HCT116 (cell line): ENCODE results near the gene ULBP2. TPM values are rescaled to one million over a fixed set of nuclear protein-coding genes. Genes with fewer than 3 reads are reported as not detected.

ENCODE experiments used
- ATAC-seq: fragments of 200-7000 bp; cut with Tn5 transposase; 2 replicates; pipeline ENCODE4 v1.9.1; 2020; ENCODE audit warnings: mild to moderate bottlenecking, moderate library complexity
- BruUV-seq: library from RNA; stranded (reverse); fragments of 400-500 nt; replicated peaks from 2 replicates; lab custom pipeline; 2021; lab: Mats Ljungman, UMichigan
- CTCF ChIA-PET: fragments of 300-600 bp; sonication (Branson Sonifier 250); formaldehyde crosslinking; loops from one replicate; lab custom pipeline; 2021; ENCODE audit warnings: antibody characterized with exemption; lab: Charles Lee
- POLR2A ChIA-PET: fragments of 300-600, 350-600 bp; sonication (Branson Sonifier 250); formaldehyde crosslinking; loops from one replicate; lab custom pipeline; 2021; ENCODE audit warnings: antibody characterized with exemption; lab: Charles Lee
- RAD21 ChIA-PET, 2 experiments: fragments of 300-600 bp; sonication (Branson Sonifier 250); formaldehyde crosslinking; loops; one replicate each; lab custom pipeline; 2023; ENCODE audit warnings: low total read pairs in 2 of 2; ENCODE audit not compliant: uncharacterized antibody in 2 of 2, unreplicated experiment in 2 of 2, low non-redundant PET in 1 of 2; lab: Charles Lee
- DNase-seq: peaks from one replicate; pipeline ENCODE4 v3.0.0-alpha.2; 2010; ENCODE audit warnings: low read depth, low spot score
- H2AFZ ChIP-seq: fragments of 200-600 bp; shearing (Covaris generic), sonication (generic); 2 replicates; pipeline ENCODE4 v1.6.1; 2017; ENCODE audit warnings: low read depth, mixed run types, mixed read lengths, antibody characterized with exemption, low read length; ENCODE audit not compliant: poor library complexity, severe bottlenecking
- H3K27ac ChIP-seq: 2 replicates; pipeline ENCODE4 v1.5.1; 2012; ENCODE audit warnings: low read depth, low read length
- H3K27me3 ChIP-seq: fragments of 200-600 bp; sonication (generic); 2 replicates; pipeline ENCODE4 v1.6.1; 2016; ENCODE audit warnings: mixed run types, low read length, mixed read lengths; ENCODE audit not compliant: insufficient read depth
- H3K36me3 ChIP-seq, 2 experiments: fragments of 200-500 bp in 1 of 2; fragments of 200-600 bp in 1 of 2; sonication (Bioruptor generic) in 1 of 2; sonication (generic) in 1 of 2; 2 replicates each; pipeline versions ENCODE4 v1.5.1 to v1.6.1; 2014 to 2016; ENCODE audit warnings: low read length in 2 of 2, inconsistent platforms in 1 of 2, mixed read lengths in 1 of 2, mixed run types in 1 of 2; ENCODE audit not compliant: insufficient read depth in 2 of 2, control insufficient read depth in 1 of 2
- H3K4me1 ChIP-seq, 2 experiments: fragments of 200-600 bp in 1 of 2; sonication (generic) in 1 of 2; 2 replicates each; pipeline versions ENCODE4 v1.5.1 to v1.6.1; 2012 to 2017; ENCODE audit warnings: low read length in 2 of 2, inconsistent platforms in 1 of 2, mild to moderate bottlenecking in 1 of 2, mixed read lengths in 1 of 2, mixed run types in 1 of 2, moderate library complexity in 1 of 2; ENCODE audit not compliant: insufficient read depth in 2 of 2, control insufficient read depth in 1 of 2
- H3K4me2 ChIP-seq: fragments of 200-600 bp; sonication (generic); 2 replicates; pipeline ENCODE4 v1.6.1; 2017; ENCODE audit warnings: mixed run types, low read length, mixed read lengths
- H3K4me3 ChIP-seq, 2 experiments: fragments of 200-600 bp in 1 of 2; sonication (generic) in 1 of 2; replicated peaks in 1 of 2; 2 replicates each; pipeline ENCODE4 v1.5.1; 2011 to 2016; ENCODE audit warnings: low read length in 2 of 2, control low read depth in 1 of 2, low read depth in 1 of 2, mild to moderate bottlenecking in 1 of 2, mixed read lengths in 1 of 2, mixed run types in 1 of 2
- H3K79me2 ChIP-seq: fragments of 200-600 bp; sonication (generic); 2 replicates; pipeline ENCODE4 v1.6.1; 2017; ENCODE audit warnings: mild to moderate bottlenecking, mixed run types, low read length, moderate library complexity, mixed read lengths; ENCODE audit not compliant: insufficient read depth
- H3K9ac ChIP-seq: fragments of 200-600 bp; sonication (generic); 2 replicates; pipeline ENCODE4 v1.6.1; 2016; ENCODE audit warnings: low read length, mixed read lengths
- H3K9me2 ChIP-seq: fragments of 200-600 bp; sonication (generic), shearing (Covaris generic); 2 replicates; pipeline ENCODE4 v1.6.1; 2017; ENCODE audit warnings: mixed run types, mild to moderate bottlenecking, moderate library complexity; ENCODE audit not compliant: insufficient read depth
- H3K9me3 ChIP-seq, 2 experiments: fragments of 200-500 bp in 1 of 2; fragments of 200-600 bp in 1 of 2; sonication (Bioruptor generic) in 1 of 2; sonication (generic) in 1 of 2; 2 replicates each; pipeline ENCODE4 v1.6.1; 2014 to 2017; ENCODE audit warnings: low read length in 2 of 2, mixed read lengths in 2 of 2, inconsistent platforms in 1 of 2, low read depth in 1 of 2, mild to moderate bottlenecking in 1 of 2, mixed run types in 1 of 2, moderate library complexity in 1 of 2; ENCODE audit not compliant: control insufficient read depth in 1 of 2, insufficient read depth in 1 of 2
- H4K20me1 ChIP-seq: fragments of 200-600 bp; sonication (generic), shearing (Covaris generic); 2 replicates; pipeline ENCODE4 v1.6.1; 2017; ENCODE audit warnings: mixed run types, mild to moderate bottlenecking, moderate library complexity; ENCODE audit not compliant: insufficient read depth
- CBX3 ChIP-seq: IDR thresholded peaks from 2 replicates; pipeline ENCODE4 v1.6.1; 2012; ENCODE audit warnings: low read depth
- CEBPB ChIP-seq: IDR thresholded peaks from 2 replicates; pipeline ENCODE4 v1.6.1; 2012; ENCODE audit warnings: low read depth
- ELF1 ChIP-seq: IDR thresholded peaks from 2 replicates; pipeline ENCODE4 v1.6.1; 2012; ENCODE audit warnings: low read depth, borderline replicate concordance
- EZH2 ChIP-seq: fragments of 200-600 bp; sonication (generic); IDR thresholded peaks from 2 replicates; pipeline ENCODE4 v1.6.1; 2017; ENCODE audit warnings: antibody characterized with exemption, mixed run types
- EZH2phosphoT487 ChIP-seq: fragments of 200-600 bp; IDR thresholded peaks from 2 replicates; pipeline ENCODE4 v1.6.1; 2018; ENCODE audit warnings: antibody characterized with exemption, borderline replicate concordance
- JUND ChIP-seq: IDR thresholded peaks from 2 replicates; pipeline ENCODE4 v1.6.1; 2012
- MAX ChIP-seq: IDR thresholded peaks from 2 replicates; pipeline ENCODE4 v1.6.1; 2012
- POLR2A ChIP-seq: IDR thresholded peaks from 2 replicates; pipeline ENCODE4 v1.7.0; 2011; ENCODE audit warnings: borderline replicate concordance; ENCODE audit not compliant: insufficient read depth, insufficient read length; ENCODE audit errors: extremely low read depth
- POLR2AphosphoS5 ChIP-seq: IDR thresholded peaks from 2 replicates; pipeline ENCODE4 v1.6.1; 2011; ENCODE audit warnings: mild to moderate bottlenecking, low read depth, low read length, moderate library complexity
- SIN3A ChIP-seq: IDR thresholded peaks from 2 replicates; pipeline ENCODE4 v1.6.1; 2012; ENCODE audit warnings: low read depth
- TCF7L2 ChIP-seq: IDR thresholded peaks from 2 replicates; pipeline ENCODE4 v1.7.0; 2011; ENCODE audit warnings: borderline replicate concordance, inconsistent platforms; ENCODE audit not compliant: insufficient read depth, insufficient read length; ENCODE audit errors: extremely low read depth
- YY1 ChIP-seq: IDR thresholded peaks from 2 replicates; pipeline ENCODE4 v1.6.1; 2011; ENCODE audit warnings: low read length, low read depth, moderate library complexity, mild to moderate bottlenecking; ENCODE audit not compliant: insufficient replicate concordance; ENCODE audit errors: extremely low read depth
- ZFX ChIP-seq: fragments of 450-650 bp; IDR thresholded peaks from 2 replicates; pipeline ENCODE4 v1.6.1; 2017
- ZNF274 ChIP-seq: fragments of 200-500 bp; sonication (Bioruptor generic); IDR thresholded peaks from 2 replicates; pipeline ENCODE4 v1.6.1; 2014; ENCODE audit warnings: mild to moderate bottlenecking, low read depth, low read length, inconsistent platforms
- intact Hi-C: fragments of 100-400 bp; cut with micrococcal nuclease; formaldehyde crosslinking; loops from 2 replicates; pipeline ENCODE4 v1.10.0; 2022
- total RNA-seq: library from RNA; stranded (reverse); gene quantifications from one replicate; pipeline ENCODE4 v1.2.1, GENCODE V29; 2021; ENCODE audit not compliant: unreplicated experiment
- TF ChIP-seq, protein P1 (sequence below): IDR thresholded peaks from 2 replicates; pipeline ENCODE4 v1.6.1; 2012; ENCODE audit warnings: low read depth
- TF ChIP-seq, protein P2 (sequence below): IDR thresholded peaks from 2 replicates; pipeline ENCODE4 v1.6.1; 2012

Gene ULBP2
- total RNA-seq, 1 experiment from 2014 or later, result 10.2 TPM

GRCh38 chr6:149931501-149931900, 10.3 kb upstream of the ULBP2 start:
- BruUV-seq, result no TSS peak
- intact Hi-C loops, result loop anchor here (5.0 kb wide), 1 partner anchor 406 kb away; no protein-coding TSS in a partner anchor
- Histone ChIP-seq H3K4me3 (no peak overlapping the region), H3K79me2 (no peaks in the 10 kb centered on the region), H3K9me2 (no peaks in the 10 kb centered on the region), H3K4me1 (peaks cover under 1 to 2% of the 10 kb centered on the region in 2 experiments; a peak in 2 of 4 replicates), H3K27me3 (0 out of 2 replicates have a peak, but pooled peaks cover 4% of the 10 kb centered on the region), H3K36me3 (no peaks in the 10 kb centered on the region), H3K9me3 (no peaks in the 10 kb centered on the region), H4K20me1 (no peaks in the 10 kb centered on the region), H3K9ac (no peak overlapping the region), H3K27ac (no peak overlapping the region), H3K4me2 (no peak overlapping the region), H2AFZ (no peak overlapping the region)
- ATAC-seq (no peak), DNase-seq (no peak)
- ChIA-PET CTCF (no interaction called here), RAD21 (no interaction called here), POLR2A (no interaction called here)
- TF ChIP-seq POLR2A, result no peak
- TF ChIP-seq YY1, result no peak
- TF ChIP-seq MAX, result no peak
- TF ChIP-seq EZH2phosphoT487, result no peak
- no peak for TF ChIP-seq ZNF274
- no peak for TF ChIP-seq JUND
- no peak for TF ChIP-seq ZFX
- no peak for TF ChIP-seq POLR2AphosphoS5
- TF ChIP-seq, protein P1, sequence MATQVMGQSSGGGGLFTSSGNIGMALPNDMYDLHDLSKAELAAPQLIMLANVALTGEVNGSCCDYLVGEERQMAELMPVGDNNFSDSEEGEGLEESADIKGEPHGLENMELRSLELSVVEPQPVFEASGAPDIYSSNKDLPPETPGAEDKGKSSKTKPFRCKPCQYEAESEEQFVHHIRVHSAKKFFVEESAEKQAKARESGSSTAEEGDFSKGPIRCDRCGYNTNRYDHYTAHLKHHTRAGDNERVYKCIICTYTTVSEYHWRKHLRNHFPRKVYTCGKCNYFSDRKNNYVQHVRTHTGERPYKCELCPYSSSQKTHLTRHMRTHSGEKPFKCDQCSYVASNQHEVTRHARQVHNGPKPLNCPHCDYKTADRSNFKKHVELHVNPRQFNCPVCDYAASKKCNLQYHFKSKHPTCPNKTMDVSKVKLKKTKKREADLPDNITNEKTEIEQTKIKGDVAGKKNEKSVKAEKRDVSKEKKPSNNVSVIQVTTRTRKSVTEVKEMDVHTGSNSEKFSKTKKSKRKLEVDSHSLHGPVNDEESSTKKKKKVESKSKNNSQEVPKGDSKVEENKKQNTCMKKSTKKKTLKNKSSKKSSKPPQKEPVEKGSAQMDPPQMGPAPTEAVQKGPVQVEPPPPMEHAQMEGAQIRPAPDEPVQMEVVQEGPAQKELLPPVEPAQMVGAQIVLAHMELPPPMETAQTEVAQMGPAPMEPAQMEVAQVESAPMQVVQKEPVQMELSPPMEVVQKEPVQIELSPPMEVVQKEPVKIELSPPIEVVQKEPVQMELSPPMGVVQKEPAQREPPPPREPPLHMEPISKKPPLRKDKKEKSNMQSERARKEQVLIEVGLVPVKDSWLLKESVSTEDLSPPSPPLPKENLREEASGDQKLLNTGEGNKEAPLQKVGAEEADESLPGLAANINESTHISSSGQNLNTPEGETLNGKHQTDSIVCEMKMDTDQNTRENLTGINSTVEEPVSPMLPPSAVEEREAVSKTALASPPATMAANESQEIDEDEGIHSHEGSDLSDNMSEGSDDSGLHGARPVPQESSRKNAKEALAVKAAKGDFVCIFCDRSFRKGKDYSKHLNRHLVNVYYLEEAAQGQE, result no peak
- TF ChIP-seq CEBPB, result no peak
- no peak for TF ChIP-seq TCF7L2
- TF ChIP-seq, protein P2, sequence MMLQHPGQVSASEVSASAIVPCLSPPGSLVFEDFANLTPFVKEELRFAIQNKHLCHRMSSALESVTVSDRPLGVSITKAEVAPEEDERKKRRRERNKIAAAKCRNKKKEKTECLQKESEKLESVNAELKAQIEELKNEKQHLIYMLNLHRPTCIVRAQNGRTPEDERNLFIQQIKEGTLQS, result no peak
- no peak for TF ChIP-seq CBX3
- TF ChIP-seq EZH2, result no peak
- no peak for TF ChIP-seq ELF1
- no peak for TF ChIP-seq SIN3A
